HL-60 (cell line): ENCODE data around the gene MS4A18.

Experiments used
- DNase-seq, 2 experiments: peaks; one replicate each; pipeline ENCODE4 v3.0.0-alpha.2; 2010 to 2020; ENCODE audit warnings: low read depth in 1 of 2, low spot score in 1 of 2
- H3K27ac ChIP-seq: fragments of 250-450 bp; sonication (Bioruptor Pico); replicated peaks from 2 replicates; pipeline ENCODE4 v1.5.1; 2020; ENCODE audit warnings: mild to moderate bottlenecking, moderate library complexity
- H3K27me3 ChIP-seq: fragments of 250-450 bp; sonication (Bioruptor Pico); 2 replicates; pipeline ENCODE4 v1.5.1; 2021; ENCODE audit warnings: mild to moderate bottlenecking, moderate library complexity; ENCODE audit not compliant: insufficient read depth, poor library complexity, severe bottlenecking
- H3K4me3 ChIP-seq: replicated peaks from 2 replicates; pipeline ENCODE4 v1.5.1; 2011; ENCODE audit warnings: mild to moderate bottlenecking, control low read depth, low read length; ENCODE audit not compliant: insufficient read depth
- GABPA ChIP-seq: IDR thresholded peaks from 2 replicates; pipeline ENCODE4 v1.6.1; 2012; ENCODE audit warnings: low read depth
- POLR2AphosphoS5 ChIP-seq: IDR thresholded peaks from 2 replicates; pipeline ENCODE4 v1.6.1; 2012; ENCODE audit warnings: low read depth
- SPI1 ChIP-seq: IDR thresholded peaks from 2 replicates; pipeline ENCODE4 v1.6.1; 2012; ENCODE audit warnings: low read depth, mild to moderate bottlenecking, borderline replicate concordance
- TF ChIP-seq, protein P1 (sequence below): IDR thresholded peaks from 2 replicates; pipeline ENCODE4 v1.6.1; 2012; ENCODE audit warnings: low read depth; ENCODE audit not compliant: insufficient replicate concordance
- TF ChIP-seq, protein P2 (sequence below): IDR thresholded peaks from one replicate; pipeline ENCODE4 v1.5.1; 2011; ENCODE audit warnings: low read length, control low read depth, inconsistent platforms; ENCODE audit not compliant: insufficient read depth

Gene MS4A18

DNA sequence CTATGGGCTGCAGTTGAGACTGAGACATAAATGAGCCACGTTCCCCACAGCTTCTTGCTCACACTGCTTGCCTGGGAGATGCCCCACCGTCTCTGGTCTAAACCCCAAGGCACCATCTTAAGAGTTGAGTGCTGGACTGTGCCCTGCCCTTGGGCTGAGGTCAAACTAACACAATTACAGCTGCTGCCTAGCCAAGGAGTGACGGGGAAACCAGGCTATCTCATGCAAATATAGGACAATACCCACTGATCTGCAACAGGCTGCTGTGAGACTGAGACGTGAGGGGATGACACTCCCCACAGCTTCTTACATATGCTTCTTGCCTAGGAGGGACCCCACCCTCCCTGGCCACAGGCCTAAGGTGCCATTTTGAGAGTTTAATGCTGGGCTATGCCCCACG is 32.9 kb upstream of the MS4A18 start:
- TF ChIP-seq, protein P1, sequence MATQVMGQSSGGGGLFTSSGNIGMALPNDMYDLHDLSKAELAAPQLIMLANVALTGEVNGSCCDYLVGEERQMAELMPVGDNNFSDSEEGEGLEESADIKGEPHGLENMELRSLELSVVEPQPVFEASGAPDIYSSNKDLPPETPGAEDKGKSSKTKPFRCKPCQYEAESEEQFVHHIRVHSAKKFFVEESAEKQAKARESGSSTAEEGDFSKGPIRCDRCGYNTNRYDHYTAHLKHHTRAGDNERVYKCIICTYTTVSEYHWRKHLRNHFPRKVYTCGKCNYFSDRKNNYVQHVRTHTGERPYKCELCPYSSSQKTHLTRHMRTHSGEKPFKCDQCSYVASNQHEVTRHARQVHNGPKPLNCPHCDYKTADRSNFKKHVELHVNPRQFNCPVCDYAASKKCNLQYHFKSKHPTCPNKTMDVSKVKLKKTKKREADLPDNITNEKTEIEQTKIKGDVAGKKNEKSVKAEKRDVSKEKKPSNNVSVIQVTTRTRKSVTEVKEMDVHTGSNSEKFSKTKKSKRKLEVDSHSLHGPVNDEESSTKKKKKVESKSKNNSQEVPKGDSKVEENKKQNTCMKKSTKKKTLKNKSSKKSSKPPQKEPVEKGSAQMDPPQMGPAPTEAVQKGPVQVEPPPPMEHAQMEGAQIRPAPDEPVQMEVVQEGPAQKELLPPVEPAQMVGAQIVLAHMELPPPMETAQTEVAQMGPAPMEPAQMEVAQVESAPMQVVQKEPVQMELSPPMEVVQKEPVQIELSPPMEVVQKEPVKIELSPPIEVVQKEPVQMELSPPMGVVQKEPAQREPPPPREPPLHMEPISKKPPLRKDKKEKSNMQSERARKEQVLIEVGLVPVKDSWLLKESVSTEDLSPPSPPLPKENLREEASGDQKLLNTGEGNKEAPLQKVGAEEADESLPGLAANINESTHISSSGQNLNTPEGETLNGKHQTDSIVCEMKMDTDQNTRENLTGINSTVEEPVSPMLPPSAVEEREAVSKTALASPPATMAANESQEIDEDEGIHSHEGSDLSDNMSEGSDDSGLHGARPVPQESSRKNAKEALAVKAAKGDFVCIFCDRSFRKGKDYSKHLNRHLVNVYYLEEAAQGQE: no peak
- no peak for TF ChIP-seq GABPA
- TF ChIP-seq, protein P2, sequence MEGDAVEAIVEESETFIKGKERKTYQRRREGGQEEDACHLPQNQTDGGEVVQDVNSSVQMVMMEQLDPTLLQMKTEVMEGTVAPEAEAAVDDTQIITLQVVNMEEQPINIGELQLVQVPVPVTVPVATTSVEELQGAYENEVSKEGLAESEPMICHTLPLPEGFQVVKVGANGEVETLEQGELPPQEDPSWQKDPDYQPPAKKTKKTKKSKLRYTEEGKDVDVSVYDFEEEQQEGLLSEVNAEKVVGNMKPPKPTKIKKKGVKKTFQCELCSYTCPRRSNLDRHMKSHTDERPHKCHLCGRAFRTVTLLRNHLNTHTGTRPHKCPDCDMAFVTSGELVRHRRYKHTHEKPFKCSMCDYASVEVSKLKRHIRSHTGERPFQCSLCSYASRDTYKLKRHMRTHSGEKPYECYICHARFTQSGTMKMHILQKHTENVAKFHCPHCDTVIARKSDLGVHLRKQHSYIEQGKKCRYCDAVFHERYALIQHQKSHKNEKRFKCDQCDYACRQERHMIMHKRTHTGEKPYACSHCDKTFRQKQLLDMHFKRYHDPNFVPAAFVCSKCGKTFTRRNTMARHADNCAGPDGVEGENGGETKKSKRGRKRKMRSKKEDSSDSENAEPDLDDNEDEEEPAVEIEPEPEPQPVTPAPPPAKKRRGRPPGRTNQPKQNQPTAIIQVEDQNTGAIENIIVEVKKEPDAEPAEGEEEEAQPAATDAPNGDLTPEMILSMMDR: no peak
- no peak for TF ChIP-seq SPI1
- TF ChIP-seq POLR2AphosphoS5: no peak
- no peaks in the 10 kb centered on the region for H3K27me3 ChIP-seq
- no peak overlapping the region for H3K4me3 ChIP-seq
- H3K27ac ChIP-seq: no peak overlapping the region
- DNase-seq: no peak

DNA sequence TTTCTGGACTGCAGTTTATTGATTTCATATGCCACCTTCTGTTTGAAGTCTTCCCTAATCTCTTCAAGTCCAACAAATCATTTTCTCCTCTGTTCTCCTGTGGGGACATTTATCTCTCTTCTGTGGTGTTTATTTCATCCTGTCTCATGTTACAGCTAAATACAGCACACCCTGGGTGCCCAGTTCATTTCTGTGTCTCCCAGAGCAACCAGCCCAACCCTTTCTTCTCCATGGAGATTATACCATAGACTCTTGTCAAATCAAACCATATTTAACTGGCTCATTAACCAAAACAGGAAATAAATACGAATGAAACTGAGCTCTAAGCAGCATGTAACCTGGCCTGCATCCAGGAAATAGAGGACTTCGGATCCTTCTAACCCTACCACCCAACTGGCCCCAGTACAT is 25.2 kb upstream of the MS4A18 start, which contains the start of gene MS4A8:
Gene MS4A8, plus strand, starts transcription at position 329 of the 408 bp plus-strand sequence. CDS start 1,249 bp downstream, outside the sequence.
- Histone ChIP-seq H3K27me3 (peaks cover 2% of the 10 kb centered on the region), H3K4me3 (no peak within 1 kb of the TSS), H3K27ac (no peak within 1 kb of the TSS)
- no peak for TF ChIP-seq GABPA
- TF ChIP-seq, protein P1: no peak
- TF ChIP-seq, protein P2: no peak
- no peak for TF ChIP-seq SPI1
- TF ChIP-seq POLR2AphosphoS5: no peak
- no peak for DNase-seq

DNA sequence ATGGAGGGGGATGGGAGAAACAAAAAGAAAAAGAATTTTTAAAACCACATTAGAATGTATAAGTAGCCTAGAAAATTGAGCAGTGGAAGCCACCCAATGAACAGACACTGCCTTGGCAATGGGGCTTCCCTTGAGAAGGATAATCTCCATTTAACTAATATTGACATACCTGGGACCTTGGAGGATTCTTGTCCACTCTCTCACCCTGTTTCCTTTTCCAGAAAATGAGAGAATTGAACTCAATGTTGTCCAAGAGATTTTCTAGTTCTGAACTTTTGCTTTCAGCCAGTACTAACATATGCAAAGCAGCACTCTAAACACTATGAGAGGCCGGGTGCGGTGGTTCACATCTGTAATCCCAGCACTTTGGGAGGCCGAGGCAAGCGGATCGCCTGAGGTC is 24.6 kb upstream of the MS4A18 start:
- TF ChIP-seq SPI1: no peak
- TF ChIP-seq, protein P1: no peak
- no peak for TF ChIP-seq GABPA
- TF ChIP-seq, protein P2: no peak
- no peak for TF ChIP-seq POLR2AphosphoS5
- Histone ChIP-seq H3K27me3 (peaks cover 2% of the 10 kb centered on the region), H3K4me3 (no peak overlapping the region), H3K27ac (no peak overlapping the region)
- DNase-seq: no peak
